GM10266 (cell line): ENCODE data around the gene PIAS4.

Experiments
- DNase-seq: peaks from one replicate; pipeline ENCODE4 v3.0.0; 2012; ENCODE audit errors: extremely low spot score
- TF ChIP-seq, protein P1 (sequence below): IDR thresholded peaks from 2 replicates; pipeline ENCODE4 v1.5.1; 2012; ENCODE audit warnings: mild to moderate bottlenecking, low read depth; ENCODE audit not compliant: control insufficient read depth, insufficient read depth; ENCODE audit errors: missing control alignments

PIAS4 gene

DNA sequence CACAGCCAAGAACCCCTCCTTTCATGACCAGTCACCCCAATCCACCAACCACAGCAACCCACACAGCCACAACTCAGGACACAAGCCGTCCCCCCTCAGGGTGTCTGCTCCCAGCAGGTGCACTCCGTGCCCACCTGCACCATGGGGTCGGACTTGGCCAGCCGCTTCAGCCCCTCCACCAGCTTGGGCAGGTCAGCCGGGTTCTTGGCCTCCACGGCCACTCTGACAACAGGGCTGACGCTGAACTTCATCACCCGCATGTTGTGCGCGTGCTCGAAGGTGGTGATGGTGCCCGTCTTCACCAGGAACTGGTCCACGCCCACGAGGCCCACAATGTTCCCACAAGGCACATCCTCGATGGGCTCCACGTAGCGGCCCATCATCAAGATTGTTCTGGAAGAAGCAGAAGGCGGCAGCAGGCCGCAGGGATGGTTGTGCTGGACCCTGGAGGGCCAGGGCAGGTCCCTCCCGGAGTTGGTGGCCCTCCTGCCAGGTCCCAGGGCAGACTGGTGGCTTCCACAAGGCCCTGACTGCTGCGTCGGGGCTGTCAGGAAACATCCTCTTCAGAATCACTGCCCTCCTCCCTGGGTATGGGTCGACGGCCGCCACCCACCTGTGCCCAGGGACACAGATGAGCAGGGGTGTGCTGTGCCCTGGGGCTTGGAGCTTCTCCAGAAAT is 27.7 kb upstream of the PIAS4 start:
- no peak for DNase-seq
- TF ChIP-seq, protein P1, sequence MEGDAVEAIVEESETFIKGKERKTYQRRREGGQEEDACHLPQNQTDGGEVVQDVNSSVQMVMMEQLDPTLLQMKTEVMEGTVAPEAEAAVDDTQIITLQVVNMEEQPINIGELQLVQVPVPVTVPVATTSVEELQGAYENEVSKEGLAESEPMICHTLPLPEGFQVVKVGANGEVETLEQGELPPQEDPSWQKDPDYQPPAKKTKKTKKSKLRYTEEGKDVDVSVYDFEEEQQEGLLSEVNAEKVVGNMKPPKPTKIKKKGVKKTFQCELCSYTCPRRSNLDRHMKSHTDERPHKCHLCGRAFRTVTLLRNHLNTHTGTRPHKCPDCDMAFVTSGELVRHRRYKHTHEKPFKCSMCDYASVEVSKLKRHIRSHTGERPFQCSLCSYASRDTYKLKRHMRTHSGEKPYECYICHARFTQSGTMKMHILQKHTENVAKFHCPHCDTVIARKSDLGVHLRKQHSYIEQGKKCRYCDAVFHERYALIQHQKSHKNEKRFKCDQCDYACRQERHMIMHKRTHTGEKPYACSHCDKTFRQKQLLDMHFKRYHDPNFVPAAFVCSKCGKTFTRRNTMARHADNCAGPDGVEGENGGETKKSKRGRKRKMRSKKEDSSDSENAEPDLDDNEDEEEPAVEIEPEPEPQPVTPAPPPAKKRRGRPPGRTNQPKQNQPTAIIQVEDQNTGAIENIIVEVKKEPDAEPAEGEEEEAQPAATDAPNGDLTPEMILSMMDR = no peak

DNA sequence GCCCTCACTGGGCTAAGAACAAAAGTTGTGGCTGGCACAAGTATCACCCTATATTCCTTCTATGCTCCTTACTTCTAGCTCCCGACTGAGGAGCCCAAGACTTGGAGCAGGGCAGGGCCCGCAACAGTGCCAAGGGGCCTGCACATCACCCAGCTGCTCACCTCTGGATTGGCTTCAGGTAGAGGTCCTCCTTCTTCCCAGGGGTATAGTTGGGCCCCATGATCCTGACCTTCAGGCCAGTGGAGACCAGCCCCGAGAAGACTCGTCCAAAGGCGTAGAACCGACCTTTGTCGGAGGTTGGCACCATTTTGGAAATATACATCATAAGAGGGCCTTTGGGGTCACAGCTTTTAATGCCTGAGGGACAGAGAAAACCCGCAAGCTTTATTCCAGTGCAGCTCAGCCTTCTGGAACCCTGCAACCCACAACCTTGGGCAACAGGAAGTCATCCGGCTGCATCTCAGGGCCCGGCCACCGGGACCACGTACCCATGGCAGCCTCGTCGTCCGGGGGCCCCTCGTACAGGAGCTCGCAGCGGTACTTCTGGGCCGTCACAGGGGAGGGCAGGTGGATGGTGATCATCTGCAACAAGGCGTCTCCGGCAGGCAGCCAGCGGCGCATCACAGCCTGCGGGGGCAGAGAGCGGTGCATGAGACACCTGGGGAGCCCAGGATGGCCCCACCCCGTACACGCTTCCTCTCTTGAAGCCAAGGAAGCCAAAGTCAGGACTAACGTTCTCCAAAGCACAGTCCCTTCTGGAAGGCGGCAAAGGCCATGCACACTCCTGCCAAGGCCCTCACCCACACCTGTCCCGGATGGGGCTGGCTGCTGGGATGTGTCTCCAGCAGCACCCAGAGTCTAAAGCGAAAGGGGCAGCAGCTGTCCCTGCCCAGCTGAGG is 26.9 kb upstream of the PIAS4 start:
- TF ChIP-seq, protein P1 = no peak
- DNase-seq = no peak

DNA sequence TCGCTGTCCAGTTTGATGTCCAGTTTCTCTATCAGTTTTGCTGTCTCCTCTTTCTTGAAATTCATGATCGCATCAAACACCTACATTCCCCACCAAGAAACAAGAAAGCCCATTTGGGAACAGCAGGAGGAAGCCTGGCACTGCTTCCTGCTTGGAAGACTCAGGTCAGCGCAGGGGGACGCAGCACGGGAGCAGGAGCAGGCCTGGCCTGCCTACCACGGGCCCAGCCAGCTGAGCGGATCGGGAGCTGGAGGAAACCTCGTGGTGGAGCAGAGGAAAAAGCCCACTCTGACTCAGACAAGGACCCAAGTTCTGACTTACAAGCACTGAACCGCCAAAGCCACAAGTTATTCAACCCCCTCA is 26.2 kb upstream of the PIAS4 start:
- TF ChIP-seq, protein P1 = no peak
- DNase-seq = no peak

DNA sequence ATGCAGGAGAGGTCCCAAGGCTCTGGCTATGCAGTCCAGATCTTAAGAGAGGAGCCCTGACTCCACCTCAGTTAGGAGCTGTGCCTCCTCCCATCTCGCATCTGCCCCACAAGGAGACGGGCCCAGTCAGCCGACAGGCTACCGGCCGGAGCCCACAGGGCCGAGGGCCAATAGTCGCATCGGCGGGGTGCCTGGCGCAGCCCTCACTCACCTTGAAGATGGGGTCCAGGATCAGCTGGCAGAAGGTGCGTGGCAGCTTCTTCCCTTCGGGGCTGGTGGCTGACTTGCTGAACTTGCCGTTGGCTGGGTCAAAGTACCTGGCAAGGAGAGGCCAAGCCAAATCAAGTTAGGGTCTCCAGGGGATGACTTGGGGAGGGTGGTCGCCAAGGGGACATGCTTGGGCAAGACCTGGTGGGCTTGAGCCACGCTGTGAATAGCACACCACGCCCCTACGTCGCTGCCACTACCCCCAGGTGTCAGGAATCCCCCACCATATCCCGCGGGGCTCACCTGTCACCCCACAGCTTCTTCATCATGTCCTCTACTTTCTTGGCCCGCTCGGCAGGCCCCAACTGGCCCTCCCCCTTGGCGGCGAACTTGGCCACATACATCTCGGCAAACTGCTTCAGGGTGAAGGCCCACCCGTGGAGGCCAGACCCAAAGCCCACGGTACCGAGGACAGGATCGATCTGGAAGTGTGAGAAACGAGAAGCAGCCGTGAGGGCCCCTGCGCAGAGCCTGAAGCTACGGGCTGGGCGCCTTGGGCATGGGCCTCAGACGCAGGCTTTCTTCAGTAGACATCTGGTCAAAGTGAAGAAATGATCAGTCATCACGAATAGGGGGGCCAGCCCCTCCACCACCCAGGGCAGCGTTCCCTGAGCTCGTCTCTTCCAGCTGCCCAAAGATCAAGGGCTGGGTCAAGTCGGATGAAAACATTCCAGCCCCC is 25.5 kb upstream of the PIAS4 start:
- no peak for DNase-seq
- TF ChIP-seq, protein P1 = no peak

DNA sequence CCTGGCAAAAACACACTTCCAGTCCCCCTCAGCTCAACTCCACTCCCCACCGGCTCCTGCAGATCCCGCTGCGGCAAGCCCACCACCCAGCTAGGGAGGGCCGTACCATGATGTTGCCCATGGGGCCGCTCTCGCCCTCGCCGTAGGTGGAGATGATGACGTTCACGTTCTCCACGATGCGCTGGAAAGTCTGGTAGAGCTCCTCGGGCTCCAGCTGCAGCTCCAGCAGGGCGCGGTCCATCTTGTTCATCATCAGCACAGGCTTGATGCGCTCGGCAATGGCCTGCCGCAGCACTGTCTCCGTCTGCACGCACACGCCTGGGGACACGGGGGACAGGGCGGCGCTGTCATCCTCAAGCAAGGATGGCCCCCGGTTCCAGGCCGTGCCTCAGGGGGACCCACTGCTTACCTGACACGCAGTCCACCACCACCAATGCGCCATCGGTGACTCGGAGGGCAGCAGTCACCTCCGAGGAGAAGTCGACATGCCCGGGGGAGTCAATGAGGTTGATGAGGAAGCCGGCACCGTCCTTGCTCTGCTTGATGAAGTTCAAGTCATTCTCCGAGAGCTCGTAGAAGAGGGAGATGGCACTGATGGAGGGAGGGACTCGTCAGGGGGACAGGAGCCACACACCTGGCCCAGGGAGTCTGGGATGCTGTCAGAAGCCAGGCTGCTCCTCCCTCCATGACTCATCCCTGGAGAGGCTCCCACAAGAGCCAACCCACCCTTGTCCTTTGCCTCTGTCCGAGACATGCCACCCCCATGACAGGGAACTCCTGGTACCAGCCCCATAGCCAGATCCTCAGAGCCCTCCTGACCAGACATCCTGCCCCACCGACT is 24.6 kb upstream of the PIAS4 start:
- DNase-seq = no peak
- TF ChIP-seq, protein P1 = no peak

DNA sequence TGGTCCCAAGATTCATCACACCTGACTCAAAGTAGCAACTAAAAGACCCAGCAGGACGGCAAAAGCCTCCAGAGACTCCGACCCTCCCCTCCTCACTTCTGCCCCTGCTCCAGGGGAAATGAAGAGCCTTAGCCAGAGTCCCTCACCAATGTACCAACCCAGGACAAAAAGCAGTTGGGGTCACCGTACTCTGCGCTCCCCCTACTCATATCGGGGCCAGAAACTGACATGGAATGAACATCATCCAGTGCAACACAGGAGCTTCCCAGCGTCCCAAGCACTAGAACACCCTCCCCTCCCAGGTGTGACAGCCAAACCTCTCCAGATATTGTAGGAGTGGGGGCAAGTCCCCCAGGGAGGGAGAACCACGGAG is 24.0 kb upstream of the PIAS4 start:
- TF ChIP-seq, protein P1 = no peak
- no peak for DNase-seq
